GM12878 (cell line): ENCODE results near the gene FUT3.

Experiments
- LARP7 ChIP-seq: fragments of 450-650 bp; IDR thresholded peaks from 2 replicates; pipeline ENCODE4 v1.6.1; 2017; ENCODE audit warnings: mild to moderate bottlenecking
- MXI1 ChIP-seq: fragments of 150-350 bp; IDR thresholded peaks from 2 replicates; pipeline ENCODE4 v1.6.1; 2011; ENCODE audit warnings: low read depth, mild to moderate bottlenecking, inconsistent platforms, low read length, improper control_type of control experiment
- MYC ChIP-seq: IDR thresholded peaks from 2 replicates; pipeline ENCODE4 v1.6.1; 2011; ENCODE audit warnings: mild to moderate bottlenecking, low read length, moderate library complexity, inconsistent platforms; ENCODE audit not compliant: insufficient read depth, insufficient replicate concordance, insufficient read length, severe bottlenecking
- POLR2A ChIP-seq: IDR thresholded peaks from 2 replicates; pipeline ENCODE4 v1.6.1; 2011; ENCODE audit warnings: low read depth, mild to moderate bottlenecking, low read length
- RUNX3 ChIP-seq: IDR thresholded peaks from 2 replicates; pipeline ENCODE4 v1.6.1; 2012; ENCODE audit warnings: low read length, inconsistent platforms
- SMAD1 ChIP-seq: fragments of 450-650 bp; IDR thresholded peaks from 2 replicates; pipeline ENCODE4 v1.6.1; 2018; ENCODE audit warnings: mild to moderate bottlenecking, low read depth; ENCODE audit not compliant: partially characterized antibody
- SRF ChIP-seq, 2 experiments: IDR thresholded peaks; 2 replicates each; pipeline ENCODE4 v1.6.1; 2011; ENCODE audit warnings: low read depth in 2 of 2, low read length in 2 of 2, mild to moderate bottlenecking in 1 of 2, moderate library complexity in 1 of 2
- TARDBP ChIP-seq: IDR thresholded peaks from 2 replicates; pipeline ENCODE4 v1.6.1; 2016; ENCODE audit warnings: borderline replicate concordance
- ZZZ3 ChIP-seq: IDR thresholded peaks from 2 replicates; pipeline ENCODE4 v1.6.1; 2011; ENCODE audit warnings: low read depth; ENCODE audit not compliant: control insufficient read depth, insufficient read length
- TF ChIP-seq, protein P1 (sequence below), 3 experiments: IDR thresholded peaks in 2 of 3; conservative IDR thresholded peaks in 1 of 3; 2 replicates each; pipeline ENCODE4 v1.5.1; 2011; ENCODE audit warnings: low read depth in 3 of 3, low read length in 3 of 3, mild to moderate bottlenecking in 3 of 3, control low read depth in 2 of 3, moderate library complexity in 2 of 3, inconsistent platforms in 1 of 3, mixed read lengths in 1 of 3; ENCODE audit not compliant: control insufficient read depth in 2 of 3, insufficient read depth in 1 of 3; ENCODE audit errors: extremely low read depth in 1 of 3
- TF ChIP-seq, protein P2 (sequence below): IDR thresholded peaks from 2 replicates; pipeline ENCODE4 v1.6.1; 2012; ENCODE audit warnings: low read depth, low read length, improper control_type of control experiment
- TF ChIP-seq, protein P3 (sequence below): fragments of 450-650 bp; IDR thresholded peaks from 2 replicates; pipeline ENCODE4 v1.6.1; 2016; ENCODE audit warnings: mild to moderate bottlenecking
- TF ChIP-seq, protein P4 (sequence below): IDR thresholded peaks from 2 replicates; pipeline ENCODE4 v1.6.1; 2012; ENCODE audit warnings: mild to moderate bottlenecking, low read depth, low read length
- TF ChIP-seq, protein P5 (sequence below): IDR thresholded peaks from 2 replicates; pipeline ENCODE4 v1.6.1; 2011; ENCODE audit warnings: borderline replicate concordance, low read depth, mild to moderate bottlenecking, moderate library complexity, low read length; ENCODE audit not compliant: insufficient read depth, poor library complexity, severe bottlenecking

DNA sequence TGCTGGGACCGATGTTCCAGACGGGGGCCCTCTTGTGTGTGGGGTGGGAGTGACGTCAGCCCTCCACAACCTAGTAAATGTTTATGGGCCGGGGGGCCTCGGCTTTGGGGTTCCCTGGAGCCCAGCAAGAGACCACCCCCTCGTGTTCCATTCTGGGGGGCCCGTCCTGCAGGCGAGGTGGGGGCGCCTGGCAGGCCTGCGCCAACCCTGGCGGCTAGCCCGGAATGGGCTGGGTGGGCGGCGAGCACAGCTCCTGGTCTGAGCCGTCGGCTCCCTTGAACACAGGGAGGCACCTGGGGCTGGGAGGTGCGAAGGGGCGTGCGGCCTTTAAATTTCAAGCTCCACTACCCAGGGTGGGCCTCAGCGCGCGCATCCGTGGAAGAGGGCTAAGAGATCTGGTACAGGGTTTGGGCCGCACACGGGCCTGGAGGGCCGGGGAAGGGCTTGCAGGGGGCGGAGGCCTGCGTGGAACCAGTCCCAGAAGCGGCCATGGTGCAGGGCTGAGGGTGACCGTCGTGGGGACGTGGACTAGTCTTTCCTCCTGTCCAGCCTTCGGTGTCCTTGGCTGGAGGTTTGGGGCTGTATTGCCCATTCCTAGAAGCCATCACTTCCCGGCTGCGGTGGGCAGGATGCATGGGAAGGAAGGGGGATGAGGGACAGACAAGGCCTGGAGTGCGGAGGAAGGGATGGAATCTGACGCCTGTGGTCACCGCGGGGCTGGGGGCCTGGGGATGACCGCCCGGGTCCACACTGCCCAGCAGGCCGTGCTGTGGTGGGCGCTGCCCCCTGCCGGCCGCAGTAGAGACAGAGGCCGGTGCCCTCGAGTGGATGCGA is 40.9 kb upstream of the FUT3 start:
- TF ChIP-seq, protein P1, sequence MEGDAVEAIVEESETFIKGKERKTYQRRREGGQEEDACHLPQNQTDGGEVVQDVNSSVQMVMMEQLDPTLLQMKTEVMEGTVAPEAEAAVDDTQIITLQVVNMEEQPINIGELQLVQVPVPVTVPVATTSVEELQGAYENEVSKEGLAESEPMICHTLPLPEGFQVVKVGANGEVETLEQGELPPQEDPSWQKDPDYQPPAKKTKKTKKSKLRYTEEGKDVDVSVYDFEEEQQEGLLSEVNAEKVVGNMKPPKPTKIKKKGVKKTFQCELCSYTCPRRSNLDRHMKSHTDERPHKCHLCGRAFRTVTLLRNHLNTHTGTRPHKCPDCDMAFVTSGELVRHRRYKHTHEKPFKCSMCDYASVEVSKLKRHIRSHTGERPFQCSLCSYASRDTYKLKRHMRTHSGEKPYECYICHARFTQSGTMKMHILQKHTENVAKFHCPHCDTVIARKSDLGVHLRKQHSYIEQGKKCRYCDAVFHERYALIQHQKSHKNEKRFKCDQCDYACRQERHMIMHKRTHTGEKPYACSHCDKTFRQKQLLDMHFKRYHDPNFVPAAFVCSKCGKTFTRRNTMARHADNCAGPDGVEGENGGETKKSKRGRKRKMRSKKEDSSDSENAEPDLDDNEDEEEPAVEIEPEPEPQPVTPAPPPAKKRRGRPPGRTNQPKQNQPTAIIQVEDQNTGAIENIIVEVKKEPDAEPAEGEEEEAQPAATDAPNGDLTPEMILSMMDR (IDR thresholded peaks at IDR 0.05 in 2 of 3, conservative IDR thresholded peaks at IDR 0.05 in 1 of 3; ENCODE audit: control insufficient read depth in 2 of 3, extremely low read depth in 1 of 3, insufficient read depth in 1 of 3, low read depth in 3 of 3, low read length in 3 of 3), result peak; percentile 34 to 67 (median 44)
- TF ChIP-seq SMAD1 (no peak), RUNX3 (no peak), ZZZ3 (no peak), MYC (no peak), SRF (IDR thresholded peaks at IDR 0.05; ENCODE audit: low read depth in 2 of 2, low read length in 2 of 2) (no peak), POLR2A (peak; percentile 48), MXI1 (no peak), TARDBP (no peak), LARP7 (no peak)
- TF ChIP-seq, protein P2, sequence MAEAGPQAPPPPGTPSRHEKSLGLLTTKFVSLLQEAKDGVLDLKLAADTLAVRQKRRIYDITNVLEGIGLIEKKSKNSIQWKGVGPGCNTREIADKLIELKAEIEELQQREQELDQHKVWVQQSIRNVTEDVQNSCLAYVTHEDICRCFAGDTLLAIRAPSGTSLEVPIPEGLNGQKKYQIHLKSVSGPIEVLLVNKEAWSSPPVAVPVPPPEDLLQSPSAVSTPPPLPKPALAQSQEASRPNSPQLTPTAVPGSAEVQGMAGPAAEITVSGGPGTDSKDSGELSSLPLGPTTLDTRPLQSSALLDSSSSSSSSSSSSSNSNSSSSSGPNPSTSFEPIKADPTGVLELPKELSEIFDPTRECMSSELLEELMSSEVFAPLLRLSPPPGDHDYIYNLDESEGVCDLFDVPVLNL, result no peak
- TF ChIP-seq, protein P3, sequence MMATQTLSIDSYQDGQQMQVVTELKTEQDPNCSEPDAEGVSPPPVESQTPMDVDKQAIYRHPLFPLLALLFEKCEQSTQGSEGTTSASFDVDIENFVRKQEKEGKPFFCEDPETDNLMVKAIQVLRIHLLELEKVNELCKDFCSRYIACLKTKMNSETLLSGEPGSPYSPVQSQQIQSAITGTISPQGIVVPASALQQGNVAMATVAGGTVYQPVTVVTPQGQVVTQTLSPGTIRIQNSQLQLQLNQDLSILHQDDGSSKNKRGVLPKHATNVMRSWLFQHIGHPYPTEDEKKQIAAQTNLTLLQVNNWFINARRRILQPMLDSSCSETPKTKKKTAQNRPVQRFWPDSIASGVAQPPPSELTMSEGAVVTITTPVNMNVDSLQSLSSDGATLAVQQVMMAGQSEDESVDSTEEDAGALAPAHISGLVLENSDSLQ, result no peak
- TF ChIP-seq, protein P4, sequence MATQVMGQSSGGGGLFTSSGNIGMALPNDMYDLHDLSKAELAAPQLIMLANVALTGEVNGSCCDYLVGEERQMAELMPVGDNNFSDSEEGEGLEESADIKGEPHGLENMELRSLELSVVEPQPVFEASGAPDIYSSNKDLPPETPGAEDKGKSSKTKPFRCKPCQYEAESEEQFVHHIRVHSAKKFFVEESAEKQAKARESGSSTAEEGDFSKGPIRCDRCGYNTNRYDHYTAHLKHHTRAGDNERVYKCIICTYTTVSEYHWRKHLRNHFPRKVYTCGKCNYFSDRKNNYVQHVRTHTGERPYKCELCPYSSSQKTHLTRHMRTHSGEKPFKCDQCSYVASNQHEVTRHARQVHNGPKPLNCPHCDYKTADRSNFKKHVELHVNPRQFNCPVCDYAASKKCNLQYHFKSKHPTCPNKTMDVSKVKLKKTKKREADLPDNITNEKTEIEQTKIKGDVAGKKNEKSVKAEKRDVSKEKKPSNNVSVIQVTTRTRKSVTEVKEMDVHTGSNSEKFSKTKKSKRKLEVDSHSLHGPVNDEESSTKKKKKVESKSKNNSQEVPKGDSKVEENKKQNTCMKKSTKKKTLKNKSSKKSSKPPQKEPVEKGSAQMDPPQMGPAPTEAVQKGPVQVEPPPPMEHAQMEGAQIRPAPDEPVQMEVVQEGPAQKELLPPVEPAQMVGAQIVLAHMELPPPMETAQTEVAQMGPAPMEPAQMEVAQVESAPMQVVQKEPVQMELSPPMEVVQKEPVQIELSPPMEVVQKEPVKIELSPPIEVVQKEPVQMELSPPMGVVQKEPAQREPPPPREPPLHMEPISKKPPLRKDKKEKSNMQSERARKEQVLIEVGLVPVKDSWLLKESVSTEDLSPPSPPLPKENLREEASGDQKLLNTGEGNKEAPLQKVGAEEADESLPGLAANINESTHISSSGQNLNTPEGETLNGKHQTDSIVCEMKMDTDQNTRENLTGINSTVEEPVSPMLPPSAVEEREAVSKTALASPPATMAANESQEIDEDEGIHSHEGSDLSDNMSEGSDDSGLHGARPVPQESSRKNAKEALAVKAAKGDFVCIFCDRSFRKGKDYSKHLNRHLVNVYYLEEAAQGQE, result no peak
- TF ChIP-seq, protein P5, sequence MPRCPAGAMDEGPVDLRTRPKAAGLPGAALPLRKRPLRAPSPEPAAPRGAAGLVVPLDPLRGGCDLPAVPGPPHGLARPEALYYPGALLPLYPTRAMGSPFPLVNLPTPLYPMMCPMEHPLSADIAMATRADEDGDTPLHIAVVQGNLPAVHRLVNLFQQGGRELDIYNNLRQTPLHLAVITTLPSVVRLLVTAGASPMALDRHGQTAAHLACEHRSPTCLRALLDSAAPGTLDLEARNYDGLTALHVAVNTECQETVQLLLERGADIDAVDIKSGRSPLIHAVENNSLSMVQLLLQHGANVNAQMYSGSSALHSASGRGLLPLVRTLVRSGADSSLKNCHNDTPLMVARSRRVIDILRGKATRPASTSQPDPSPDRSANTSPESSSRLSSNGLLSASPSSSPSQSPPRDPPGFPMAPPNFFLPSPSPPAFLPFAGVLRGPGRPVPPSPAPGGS, result peak; percentile 17
